SK-N-SH (cell line): ENCODE results near the gene ZSCAN25.

Experiments used
- FOXM1 ChIP-seq: IDR thresholded peaks from 2 replicates; pipeline ENCODE4 v1.4.0; 2012; ENCODE audit warnings: low read depth, mild to moderate bottlenecking
- GABPA ChIP-seq: IDR thresholded peaks from 2 replicates; pipeline ENCODE4 v1.4.0; 2012; ENCODE audit warnings: low read depth, mild to moderate bottlenecking
- MEF2A ChIP-seq: IDR thresholded peaks from 2 replicates; pipeline ENCODE4 v1.4.0; 2012; ENCODE audit warnings: low read depth, borderline replicate concordance
- POLR2AphosphoS5 ChIP-seq: IDR thresholded peaks from 2 replicates; pipeline ENCODE4 v1.6.1; 2012; ENCODE audit warnings: low read depth, low read length
- RAD21 ChIP-seq: IDR thresholded peaks from 2 replicates; pipeline ENCODE4 v1.6.1; 2012; ENCODE audit warnings: mild to moderate bottlenecking, low read length
- REST ChIP-seq: IDR thresholded peaks from 2 replicates; pipeline ENCODE4 v1.6.1; 2012; ENCODE audit warnings: mild to moderate bottlenecking, low read depth, low read length, moderate library complexity
- RXRA ChIP-seq: IDR thresholded peaks from 2 replicates; pipeline ENCODE4 v1.4.0; 2012; ENCODE audit warnings: low read depth, mild to moderate bottlenecking, borderline replicate concordance
- SIN3A ChIP-seq: IDR thresholded peaks from 2 replicates; pipeline ENCODE4 v1.6.1; 2012; ENCODE audit warnings: low read depth, mild to moderate bottlenecking, low read length, moderate library complexity, borderline replicate concordance
- TAF1 ChIP-seq: IDR thresholded peaks from 2 replicates; pipeline ENCODE4 v1.6.1; 2012; ENCODE audit warnings: low read depth, mild to moderate bottlenecking, low read length, moderate library complexity, borderline replicate concordance
- TF ChIP-seq, protein P1 (sequence below): fragments of 200-600 bp; sonication (generic); IDR thresholded peaks from 2 replicates; pipeline ENCODE4 v1.6.1; 2017; ENCODE audit warnings: antibody characterized with exemption, mild to moderate bottlenecking, moderate library complexity
- TF ChIP-seq, protein P2 (sequence below): IDR thresholded peaks from 2 replicates; pipeline ENCODE4 v1.4.0; 2012; ENCODE audit warnings: low read depth

DNA sequence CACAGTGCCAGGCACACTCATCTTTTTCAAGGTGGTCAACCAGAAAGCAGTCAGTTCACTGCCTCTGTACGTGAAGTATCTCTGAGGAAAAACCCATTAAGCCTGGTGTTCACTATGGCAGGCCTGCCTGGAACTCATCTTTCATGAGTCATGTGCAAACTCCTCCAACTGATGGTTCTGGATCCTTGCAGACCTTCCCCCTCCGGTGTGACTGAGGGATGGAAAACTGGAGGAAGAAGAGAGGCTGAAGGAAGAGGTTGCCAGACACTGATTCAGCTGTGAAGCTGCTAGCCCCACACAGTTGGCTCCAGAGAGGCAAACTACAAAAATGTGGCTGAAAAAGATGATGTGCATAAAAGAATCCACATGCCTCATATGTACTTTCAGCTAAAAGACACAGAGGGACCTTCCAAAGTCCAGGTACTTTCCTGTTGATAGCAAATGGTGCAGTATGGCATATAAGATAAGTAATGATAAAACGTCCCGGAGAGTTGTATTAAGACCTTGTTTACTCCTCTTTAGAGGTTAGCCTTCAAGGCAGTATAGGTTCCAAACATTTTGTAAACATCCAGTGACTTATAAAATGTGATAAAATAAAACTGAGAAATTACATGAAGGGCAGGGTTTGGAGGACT, 60.4 kb downstream of the ZSCAN25 start:
- TF ChIP-seq, protein P1, sequence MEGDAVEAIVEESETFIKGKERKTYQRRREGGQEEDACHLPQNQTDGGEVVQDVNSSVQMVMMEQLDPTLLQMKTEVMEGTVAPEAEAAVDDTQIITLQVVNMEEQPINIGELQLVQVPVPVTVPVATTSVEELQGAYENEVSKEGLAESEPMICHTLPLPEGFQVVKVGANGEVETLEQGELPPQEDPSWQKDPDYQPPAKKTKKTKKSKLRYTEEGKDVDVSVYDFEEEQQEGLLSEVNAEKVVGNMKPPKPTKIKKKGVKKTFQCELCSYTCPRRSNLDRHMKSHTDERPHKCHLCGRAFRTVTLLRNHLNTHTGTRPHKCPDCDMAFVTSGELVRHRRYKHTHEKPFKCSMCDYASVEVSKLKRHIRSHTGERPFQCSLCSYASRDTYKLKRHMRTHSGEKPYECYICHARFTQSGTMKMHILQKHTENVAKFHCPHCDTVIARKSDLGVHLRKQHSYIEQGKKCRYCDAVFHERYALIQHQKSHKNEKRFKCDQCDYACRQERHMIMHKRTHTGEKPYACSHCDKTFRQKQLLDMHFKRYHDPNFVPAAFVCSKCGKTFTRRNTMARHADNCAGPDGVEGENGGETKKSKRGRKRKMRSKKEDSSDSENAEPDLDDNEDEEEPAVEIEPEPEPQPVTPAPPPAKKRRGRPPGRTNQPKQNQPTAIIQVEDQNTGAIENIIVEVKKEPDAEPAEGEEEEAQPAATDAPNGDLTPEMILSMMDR: no peak
- TF ChIP-seq FOXM1: no peak
- TF ChIP-seq RAD21: no peak
- TF ChIP-seq TAF1: no peak
- no peak for TF ChIP-seq GABPA
- no peak for TF ChIP-seq POLR2AphosphoS5
- no peak for TF ChIP-seq RXRA
- TF ChIP-seq MEF2A: no peak
- TF ChIP-seq, protein P2, sequence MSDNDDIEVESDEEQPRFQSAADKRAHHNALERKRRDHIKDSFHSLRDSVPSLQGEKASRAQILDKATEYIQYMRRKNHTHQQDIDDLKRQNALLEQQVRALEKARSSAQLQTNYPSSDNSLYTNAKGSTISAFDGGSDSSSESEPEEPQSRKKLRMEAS: no peak
- TF ChIP-seq REST: no peak
- no peak for TF ChIP-seq SIN3A
